Activated CD8-positive, alpha-beta T cell treated with anti-CD3 and anti-CD28 coated beads, Interleukin-2, amount 10 ng/mL, durations not matched to agents 7 days and 5 days (primary cell): ENCODE measurements around the gene IL1RL1. TPM values are rescaled to one million over a fixed set of nuclear protein-coding genes. Genes with fewer than 3 reads are reported as not detected.

Experiments used
- ATAC-seq: fragments of 150-1000 bp; cut with Tn5 transposase; one replicate; pipeline ENCODE4 v1.10.0; 2021; ENCODE audit warnings: moderate library complexity
- CTCF ChIA-PET: fragments of 350-600 bp; sonication (Branson Sonifier 250); formaldehyde crosslinking; loops from one replicate; lab custom pipeline; 2021; ENCODE audit warnings: antibody characterized with exemption; lab: Charles Lee
- POLR2A ChIA-PET: fragments of 350-600 bp; sonication (Branson Sonifier 250); formaldehyde crosslinking; loops from one replicate; lab custom pipeline; 2021; ENCODE audit warnings: antibody characterized with exemption; lab: Charles Lee
- DNase-seq: peaks from one replicate; pipeline ENCODE4 v3.0.0-alpha.2; 2020
- H3K27ac Mint-ChIP-seq: one replicate; pipeline ENCODE4 v1.8.0; 2021; ENCODE audit warnings: mild to moderate bottlenecking, mixed read lengths
- H3K27me3 Mint-ChIP-seq: one replicate; pipeline ENCODE4 v1.8.0; 2021; ENCODE audit warnings: low read depth, mixed read lengths
- H3K36me3 Mint-ChIP-seq: one replicate; pipeline ENCODE4 v1.8.0; 2021; ENCODE audit warnings: low read depth, mixed read lengths
- H3K4me1 Mint-ChIP-seq: one replicate; pipeline ENCODE4 v1.8.0; 2021; ENCODE audit warnings: low read depth, mixed read lengths
- H3K4me3 Mint-ChIP-seq: one replicate; pipeline ENCODE4 v1.8.0; 2021; ENCODE audit warnings: mild to moderate bottlenecking, mixed read lengths
- H3K9me3 Mint-ChIP-seq: one replicate; pipeline ENCODE4 v1.8.0; 2022; ENCODE audit warnings: mixed read lengths; ENCODE audit not compliant: insufficient read depth
- total RNA-seq, 2 experiments: library from RNA; stranded (reverse); gene quantifications; one replicate each; pipeline ENCODE4 v1.2.3, GENCODE V29; 2021

IL1RL1 gene
- total RNA-seq = under 1 TPM; 0.13 to 0.21 TPM

DNA sequence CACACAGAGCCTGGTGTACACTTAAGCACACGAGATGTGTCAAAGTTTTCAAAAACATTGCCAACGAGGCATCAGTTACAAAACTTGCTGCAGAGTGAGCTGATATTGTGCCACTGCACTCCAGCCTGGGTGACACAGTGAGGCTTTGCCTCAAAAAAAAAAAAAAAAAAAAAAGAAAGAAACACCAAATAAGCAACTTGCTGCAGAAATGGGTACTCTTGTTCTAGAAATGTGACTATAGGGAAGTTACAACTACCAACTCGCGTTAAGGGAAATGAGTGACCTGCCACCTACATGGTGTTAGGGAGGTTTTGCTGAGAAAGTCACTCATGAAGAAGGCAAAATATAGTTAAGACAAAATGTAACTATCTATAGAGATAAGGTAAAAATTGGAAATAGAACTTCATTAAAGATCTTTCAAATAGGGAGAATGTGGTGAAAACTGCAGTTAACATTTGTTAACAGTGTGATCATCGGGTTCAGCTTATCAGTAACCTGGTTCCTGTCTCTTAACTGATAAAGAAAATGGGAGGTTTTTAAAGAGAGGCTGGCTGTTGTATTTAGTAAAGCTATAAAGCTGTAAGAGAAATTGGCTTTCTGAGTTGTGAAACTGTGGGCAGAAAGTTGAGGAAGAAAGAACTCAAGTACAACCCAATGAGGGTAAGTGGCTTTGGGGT, at the start of gene IL1RL1:
Gene IL1RL1 (plus strand): TSS at position 600 of the 677 bp plus-strand sequence. CDS start 26,702 bp downstream, outside the sequence.
- ChIA-PET CTCF (interaction anchor here (0.6 to 2.5 kb wide), 2 partner anchors 71 to 132 kb away, joined by 3 to 11 read pairs; no protein-coding TSS in a partner anchor), POLR2A (no interaction called here)
- ATAC-seq = no peak
- peaks cover 3% of the 10 kb centered on the region for H3K36me3 Mint-ChIP-seq
- no peaks in the 10 kb centered on the region for H3K27me3 Mint-ChIP-seq
- peaks cover 21% of the 10 kb centered on the region for H3K4me1 Mint-ChIP-seq
- no peak for DNase-seq
- H3K9me3 Mint-ChIP-seq = no peaks in the 10 kb centered on the region
- no peak within 1 kb of the TSS for H3K4me3 Mint-ChIP-seq
- H3K27ac Mint-ChIP-seq = no peak within 1 kb of the TSS

DNA sequence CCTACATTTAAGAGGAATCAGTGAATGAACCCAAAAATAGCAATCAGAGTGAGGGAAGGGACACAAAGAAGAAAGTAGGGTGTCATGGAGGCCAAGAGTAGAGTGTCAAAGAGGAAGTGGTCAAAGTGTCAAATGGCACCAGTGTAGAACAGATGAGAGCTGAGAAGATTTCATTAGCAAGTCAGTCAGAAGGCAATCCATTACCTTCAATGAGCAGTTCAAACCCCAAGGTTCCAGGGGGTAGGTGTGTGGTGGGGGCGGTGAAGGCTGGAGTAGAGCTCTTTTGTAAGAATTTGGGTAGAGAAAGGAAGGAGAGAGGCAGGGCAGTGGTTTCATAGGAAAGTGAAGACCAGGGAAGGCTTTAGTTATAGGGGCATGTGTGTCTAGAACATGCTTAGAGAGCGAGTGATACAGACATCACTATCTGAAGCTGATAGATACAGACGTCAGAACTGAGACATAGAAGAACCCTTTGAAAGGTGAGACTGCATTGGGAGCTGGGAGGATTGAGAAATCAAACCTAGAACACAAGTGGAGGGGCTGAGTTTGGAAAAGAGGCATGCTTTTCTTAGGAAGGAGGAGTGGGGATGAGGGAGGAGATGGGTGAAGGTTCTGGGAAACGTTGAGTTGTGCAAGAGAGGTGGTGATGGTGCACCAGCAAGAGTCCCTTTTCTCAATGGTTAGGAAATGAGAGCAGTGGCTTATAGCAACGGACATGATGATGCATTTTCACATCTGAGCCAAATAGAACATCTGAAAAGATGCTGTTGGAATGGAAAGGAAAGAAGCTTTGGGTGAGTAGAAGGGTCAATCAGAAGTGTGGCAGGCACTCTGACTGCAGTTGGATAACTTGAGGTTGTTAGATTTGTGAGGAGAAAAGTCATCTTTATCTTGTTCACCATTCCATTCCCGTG, 48.9 kb upstream of the IL1RL1 start:
- CTCF ChIA-PET = interaction anchor here (1.7 to 7.2 kb wide), 3 partner anchors 9 to 181 kb away, joined by 6 to 31 read pairs (median 8); no protein-coding TSS in a partner anchor
- Mint-ChIP-seq H3K9me3 (peaks cover 21% of the 10 kb centered on the region), H3K36me3 (peaks cover 24% of the 10 kb centered on the region), H3K4me1 (peaks cover 36% of the 10 kb centered on the region), H3K27ac (no peak overlapping the region), H3K4me3 (no peak overlapping the region), H3K27me3 (no peaks in the 10 kb centered on the region)
- POLR2A ChIA-PET = interaction anchor here (1.4 kb wide), 1 partner anchor 14 kb away, joined by 3 read pairs; no protein-coding TSS in a partner anchor
- ATAC-seq (no peak), DNase-seq (no peak)

DNA sequence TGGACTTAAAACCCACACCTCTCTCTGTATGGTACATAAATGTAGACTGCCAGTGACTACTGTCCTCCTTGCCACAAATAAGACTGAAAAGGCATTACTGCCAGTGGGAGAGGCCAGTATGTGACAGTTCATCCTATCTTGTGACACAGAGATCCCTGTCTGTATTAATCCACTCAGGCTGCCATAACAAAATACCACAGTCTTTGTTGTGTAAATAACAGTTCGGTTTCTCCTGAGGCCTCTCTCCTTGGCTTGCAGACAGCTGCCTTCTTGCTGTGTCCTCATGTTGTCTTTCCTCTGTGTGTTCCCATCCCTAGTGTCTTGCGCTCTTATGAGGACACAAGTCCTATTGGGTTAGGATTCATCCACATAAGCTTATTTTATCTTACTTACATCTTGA, 46.4 kb upstream of the IL1RL1 start:
- DNase-seq (no peak), ATAC-seq (no peak)
- H3K4me3 Mint-ChIP-seq = no peak overlapping the region
- peaks cover 3% of the 10 kb centered on the region for H3K36me3 Mint-ChIP-seq
- CTCF ChIA-PET = interaction anchor here (1.8 to 7.2 kb wide), 2 partner anchors 12 to 37 kb away, joined by 5 to 31 read pairs; no protein-coding TSS in a partner anchor
- no peaks in the 10 kb centered on the region for H3K27me3 Mint-ChIP-seq
- peaks cover 13% of the 10 kb centered on the region for H3K4me1 Mint-ChIP-seq
- H3K27ac Mint-ChIP-seq = no peak overlapping the region
- POLR2A ChIA-PET = no interaction called here
- H3K9me3 Mint-ChIP-seq = peaks cover 6% of the 10 kb centered on the region

DNA sequence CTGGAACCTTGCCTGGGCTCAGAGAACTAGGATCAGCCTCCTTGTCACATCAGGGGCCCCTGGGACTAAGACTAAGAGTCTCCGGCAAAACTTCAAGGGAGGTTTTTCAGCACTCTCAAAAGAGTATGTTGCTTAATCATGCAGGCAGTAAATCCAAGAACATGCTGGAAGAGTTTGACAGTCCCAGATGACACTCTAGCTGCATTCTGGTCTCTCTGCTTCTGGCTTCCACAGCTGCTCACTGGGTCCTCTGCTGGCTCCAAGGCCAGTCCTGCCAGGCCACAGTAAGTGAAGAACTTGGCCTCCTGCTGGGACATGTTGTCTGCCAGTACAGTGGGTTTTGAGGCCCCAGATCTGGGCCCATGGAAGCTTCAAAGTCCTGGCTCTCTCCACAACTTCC, 45.2 kb upstream of the IL1RL1 start:
- CTCF ChIA-PET = interaction anchor here (0.7 to 7.2 kb wide), 6 partner anchors 10 to 176 kb away, joined by 3 to 31 read pairs (median 4); partner anchors contain the start of gene IL18R1
- peaks cover 18% of the 10 kb centered on the region for H3K4me1 Mint-ChIP-seq
- no peak overlapping the region for H3K4me3 Mint-ChIP-seq
- H3K27me3 Mint-ChIP-seq = peaks cover 2% of the 10 kb centered on the region
- DNase-seq (no peak), ATAC-seq (no peak)
- peak overlapping the region; percentile 70 for H3K27ac Mint-ChIP-seq
- peaks cover 8% of the 10 kb centered on the region for H3K36me3 Mint-ChIP-seq
- no peaks in the 10 kb centered on the region for H3K9me3 Mint-ChIP-seq
- POLR2A ChIA-PET = no interaction called here

DNA sequence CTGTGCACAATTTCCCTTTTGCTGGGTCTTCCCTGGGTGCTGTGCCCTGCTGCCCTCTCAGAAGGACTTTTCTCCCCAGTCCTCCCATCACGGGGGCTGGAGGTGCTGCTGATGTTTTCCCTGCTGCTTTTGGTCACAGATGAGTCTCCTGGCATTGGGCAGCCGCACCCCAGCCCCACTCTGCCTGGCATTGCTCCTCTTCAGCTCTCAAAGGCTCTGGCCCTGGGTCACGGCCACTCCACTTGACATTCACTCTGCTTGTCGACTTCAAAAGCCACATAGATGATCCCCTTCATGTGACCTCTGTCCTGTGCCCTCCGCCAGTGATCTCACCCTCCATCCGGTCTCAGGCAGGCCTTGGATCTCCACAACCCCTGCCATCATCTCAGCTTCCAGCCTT, 43.6 kb upstream of the IL1RL1 start:
- ATAC-seq (no peak), DNase-seq (no peak)
- POLR2A ChIA-PET = no interaction called here
- Mint-ChIP-seq H3K9me3 (no peaks in the 10 kb centered on the region), H3K4me1 (peaks cover 32% of the 10 kb centered on the region), H3K4me3 (no peak overlapping the region), H3K36me3 (peaks cover 8% of the 10 kb centered on the region), H3K27me3 (peaks cover 2% of the 10 kb centered on the region), H3K27ac (no peak overlapping the region)
- CTCF ChIA-PET = interaction anchor here (7.2 kb wide), 1 partner anchor 15 kb away, joined by 31 read pairs; no protein-coding TSS in a partner anchor

DNA sequence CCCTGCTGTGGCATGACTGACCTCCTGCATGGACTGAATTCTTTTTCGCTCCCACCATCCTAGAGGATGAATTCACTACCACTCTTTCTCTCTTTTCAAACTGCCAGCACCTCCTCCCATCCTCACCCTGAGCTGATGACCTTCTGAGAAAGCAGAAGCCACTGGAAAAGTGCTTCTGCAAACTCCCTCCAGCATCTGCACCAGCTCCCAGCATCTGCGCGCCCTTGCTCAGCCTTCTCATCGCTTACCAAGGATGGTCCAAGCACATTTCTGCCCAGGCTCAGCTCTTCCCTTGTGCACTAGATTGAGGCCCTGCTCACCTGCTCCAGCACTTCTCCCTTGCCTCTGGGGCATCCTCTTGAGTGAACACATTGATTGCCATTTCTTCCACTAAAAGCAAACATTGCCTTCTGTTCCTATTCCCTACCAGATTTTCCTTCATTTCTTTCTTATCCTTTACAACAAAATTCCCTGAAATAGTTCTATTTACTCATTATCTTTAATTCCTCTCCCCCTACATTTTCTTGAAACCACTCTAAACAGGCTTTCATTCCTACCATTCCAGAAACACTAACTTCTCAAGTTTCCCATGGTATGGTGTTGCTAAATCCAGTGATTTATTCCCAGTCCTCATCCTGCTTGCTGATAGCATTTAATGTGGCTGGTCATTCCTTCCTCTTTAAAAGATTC, 42.7 kb upstream of the IL1RL1 start:
- ATAC-seq = no peak
- no peak overlapping the region for H3K27ac Mint-ChIP-seq
- ChIA-PET CTCF (interaction anchor here (1.3 kb wide), 1 partner anchor 174 kb away, joined by 3 read pairs; no protein-coding TSS in a partner anchor), POLR2A (no interaction called here)
- H3K9me3 Mint-ChIP-seq = no peaks in the 10 kb centered on the region
- peaks cover 8% of the 10 kb centered on the region for H3K36me3 Mint-ChIP-seq
- no peak for DNase-seq
- H3K4me1 Mint-ChIP-seq = peaks cover 35% of the 10 kb centered on the region
- H3K27me3 Mint-ChIP-seq = peaks cover 2% of the 10 kb centered on the region
- no peak overlapping the region for H3K4me3 Mint-ChIP-seq

DNA sequence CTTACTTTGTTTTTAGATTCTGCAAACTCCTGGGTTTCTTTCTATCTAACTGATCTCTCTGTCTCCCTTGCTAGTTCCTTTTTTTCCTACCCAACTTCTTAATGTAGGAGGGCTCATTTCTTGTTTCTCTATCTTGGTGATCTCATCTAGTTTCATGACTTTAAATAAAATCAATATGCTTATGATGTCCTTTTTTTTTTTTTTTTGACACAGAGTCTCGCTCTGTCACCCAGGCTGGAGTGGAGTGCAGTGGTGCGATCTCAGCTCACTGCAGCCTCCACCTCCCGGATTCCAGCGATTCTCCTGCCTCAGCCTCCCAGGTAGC, 42.2 kb upstream of the IL1RL1 start:
- peaks cover 40% of the 10 kb centered on the region for H3K4me1 Mint-ChIP-seq
- no peak overlapping the region for H3K27ac Mint-ChIP-seq
- CTCF ChIA-PET = interaction anchor here (1.3 kb wide), 1 partner anchor 174 kb away, joined by 3 read pairs; no protein-coding TSS in a partner anchor
- no peaks in the 10 kb centered on the region for H3K9me3 Mint-ChIP-seq
- H3K4me3 Mint-ChIP-seq = no peak overlapping the region
- POLR2A ChIA-PET = no interaction called here
- H3K27me3 Mint-ChIP-seq = peaks cover 2% of the 10 kb centered on the region
- ATAC-seq = no peak
- no peak for DNase-seq
- peaks cover 11% of the 10 kb centered on the region for H3K36me3 Mint-ChIP-seq

DNA sequence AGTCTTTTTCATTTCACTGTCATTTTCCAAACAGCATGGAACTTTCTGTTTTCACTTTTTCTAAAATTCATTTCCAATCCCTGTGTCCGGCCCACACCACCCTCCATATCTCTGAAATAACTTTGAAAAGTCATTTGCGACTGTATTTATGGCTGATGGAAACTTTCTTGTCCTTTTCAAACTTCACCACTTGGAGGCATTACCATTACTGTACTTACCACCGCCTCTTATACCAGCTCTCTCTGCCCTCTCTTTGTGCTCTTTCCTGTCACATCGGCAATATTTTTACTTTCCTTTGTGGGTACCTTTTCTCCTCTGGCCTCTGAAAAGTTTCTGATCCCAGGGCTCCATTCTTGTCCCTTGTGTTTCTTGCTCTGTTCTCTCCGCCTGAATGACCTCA, 39.5 kb upstream of the IL1RL1 start:
- Mint-ChIP-seq H3K4me3 (peak overlapping the region; percentile 54), H3K27me3 (peaks cover 2% of the 10 kb centered on the region), H3K27ac (peak overlapping the region; percentile 83), H3K9me3 (peaks cover 21% of the 10 kb centered on the region), H3K4me1 (peaks cover 53% of the 10 kb centered on the region), H3K36me3 (peaks cover 36% of the 10 kb centered on the region)
- CTCF ChIA-PET = interaction anchor here (0.8 to 1.7 kb wide), 14 partner anchors 10 to 251 kb away, joined by 3 to 10 read pairs (median 4); partner anchors contain the start of genes IL18R1 and IL18RAP
- POLR2A ChIA-PET = no interaction called here
- peak; percentile 78 for ATAC-seq
- DNase-seq = no peak

DNA sequence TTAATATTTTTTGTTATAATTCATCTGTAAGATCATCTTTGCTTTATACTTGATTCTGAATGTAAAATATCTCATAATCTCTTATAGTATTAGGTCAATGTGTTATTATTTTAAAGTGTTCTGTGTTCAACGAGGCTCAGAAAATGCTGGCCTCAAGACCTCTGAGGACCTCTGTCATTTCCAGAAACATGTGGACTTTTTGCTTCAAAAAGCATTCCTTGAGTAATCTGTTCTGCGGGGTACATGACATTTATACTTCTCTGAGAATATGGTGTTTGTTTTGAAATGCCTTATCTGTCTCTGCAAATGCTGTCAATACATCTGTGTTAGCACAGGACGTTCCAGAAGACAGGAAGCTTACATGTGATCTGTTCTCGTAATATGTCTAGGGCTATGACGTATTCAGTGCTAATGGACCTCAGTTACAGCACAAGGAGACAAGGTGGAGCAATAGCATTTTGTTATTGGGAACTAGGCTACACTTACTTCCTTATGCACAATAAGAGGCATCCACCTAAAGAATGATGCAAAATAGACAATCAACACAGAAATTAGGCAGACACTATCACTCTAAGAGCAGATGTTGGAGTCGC, 37.6 kb upstream of the IL1RL1 start:
- ATAC-seq = no peak
- DNase-seq = no peak
- Mint-ChIP-seq H3K4me3 (no peak overlapping the region), H3K4me1 (peaks cover 71% of the 10 kb centered on the region), H3K27me3 (peaks cover 2% of the 10 kb centered on the region), H3K36me3 (peaks cover 48% of the 10 kb centered on the region), H3K27ac (no peak overlapping the region), H3K9me3 (peaks cover 21% of the 10 kb centered on the region)
- POLR2A ChIA-PET = no interaction called here
- CTCF ChIA-PET = interaction anchor here (0.8 to 6.7 kb wide), 3 partner anchors 28 to 78 kb away, joined by 4 to 38 read pairs (median 4); no protein-coding TSS in a partner anchor

DNA sequence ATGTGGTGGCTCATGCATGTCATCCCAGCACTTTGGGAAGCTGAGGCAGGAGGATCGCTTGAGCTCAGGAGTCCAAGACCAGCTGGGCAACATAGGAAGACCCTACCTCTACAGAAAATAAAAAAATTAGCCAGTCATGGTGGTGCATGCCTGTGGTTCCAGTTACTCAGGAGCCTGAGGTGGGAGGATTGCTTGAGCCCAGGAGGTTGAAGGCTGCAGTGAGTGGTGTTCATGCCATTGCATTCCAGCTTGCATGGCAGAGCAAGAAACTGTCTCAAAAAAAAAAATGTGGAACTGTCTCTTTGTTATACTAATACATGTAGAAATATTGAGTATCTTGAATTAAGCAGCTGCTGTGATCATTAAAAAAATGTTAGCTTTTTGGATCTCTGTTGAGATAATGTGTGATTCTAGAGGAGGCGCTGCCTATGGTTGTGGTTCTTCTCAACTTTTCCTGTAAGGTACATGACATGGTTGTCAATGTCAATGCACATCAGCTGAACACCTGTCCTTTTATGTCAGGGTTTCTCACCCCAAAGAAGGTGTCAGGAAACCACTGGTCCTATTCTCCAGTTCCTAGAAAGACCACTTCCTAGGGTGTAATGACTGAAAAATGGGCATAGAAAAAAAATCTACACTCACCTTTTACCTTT, 34.7 kb upstream of the IL1RL1 start:
- CTCF ChIA-PET = interaction anchor here (1.0 to 6.7 kb wide), 13 partner anchors 9 to 271 kb away, joined by 3 to 38 read pairs (median 4); partner anchors contain the start of gene IL18R1
- H3K27me3 Mint-ChIP-seq = no peaks in the 10 kb centered on the region
- peak; percentile 87 for ATAC-seq

More for the DNA sequence above, 34.7 kb upstream of the IL1RL1 start:
- Mint-ChIP-seq H3K27ac (peak overlapping the region; percentile 86), H3K36me3 (peaks cover 45% of the 10 kb centered on the region), H3K4me1 (peaks cover 82% of the 10 kb centered on the region), H3K4me3 (peak overlapping the region; percentile 57), H3K9me3 (peaks cover 21% of the 10 kb centered on the region)
- peak; percentile 74 for DNase-seq
- POLR2A ChIA-PET = interaction anchor here (0.6 to 1.1 kb wide), 7 partner anchors 10 to 328 kb away, joined by 3 to 5 read pairs (median 4); no protein-coding TSS in a partner anchor
